Activated CD8-positive, alpha-beta memory T cell treated with anti-CD3 and anti-CD28 coated beads, Interleukin-2, amount 50 U/mL, for 1 hour (primary cell): ENCODE results near the gene MDK.

Source experiments
- DNase-seq: peaks from one replicate; pipeline ENCODE4 v3.0.0-alpha.2; 2020; ENCODE audit errors: extremely low read depth

The MDK gene

GRCh38 chr11:46402957-46403902, 21.8 kb downstream of the MDK start:
- no peak for DNase-seq

DNA sequence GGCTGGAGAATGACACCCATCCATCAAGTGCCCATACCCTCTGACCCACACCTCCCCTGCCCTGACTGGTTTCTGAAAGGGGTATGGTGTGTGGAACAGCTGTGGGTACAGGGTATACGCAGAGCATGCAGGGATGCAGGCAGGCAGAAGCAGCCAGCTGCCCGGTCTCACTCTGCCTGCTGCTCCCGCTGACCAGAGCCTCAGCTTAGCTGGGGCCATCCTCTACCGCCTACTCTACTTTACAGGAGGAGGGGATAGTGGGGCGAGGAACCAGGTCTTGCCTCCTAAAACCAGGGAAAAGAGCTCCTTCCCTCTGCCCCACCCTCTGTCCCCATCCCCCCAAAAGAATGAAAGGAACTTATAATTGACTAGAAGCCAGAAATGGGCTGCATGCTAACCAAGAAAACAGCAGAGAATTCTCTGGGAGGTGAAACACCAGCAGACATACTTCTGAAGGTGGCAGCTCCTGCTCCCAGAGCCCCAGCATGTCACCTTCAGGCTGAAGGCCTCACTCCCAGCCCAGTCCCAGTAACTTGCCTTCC, 23.1 kb downstream of the MDK start:
- no peak for DNase-seq

DNA sequence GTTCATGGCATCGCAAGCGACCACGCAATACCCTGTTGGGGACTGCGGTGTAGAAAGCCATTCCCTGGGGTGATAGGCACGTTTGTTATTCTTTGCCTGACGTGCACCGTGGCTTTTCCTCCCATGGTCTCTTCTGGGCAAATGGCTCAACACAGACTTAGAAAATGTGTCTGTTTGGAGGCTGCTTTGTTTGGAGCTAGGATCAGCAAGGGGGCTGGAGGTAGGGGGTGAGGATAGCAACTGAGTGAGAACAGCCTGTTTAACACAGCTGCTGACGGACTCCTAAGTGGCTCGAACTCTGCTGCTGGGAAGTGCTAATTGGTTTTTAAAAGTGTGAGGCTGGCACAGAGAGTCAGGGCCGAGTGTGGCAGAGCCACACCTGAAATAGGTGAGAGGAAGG, 26.2 kb downstream of the MDK start:
- DNase-seq = no peak

- no peak for DNase-seq
These were observed 27.0 kb downstream of the MDK start for GRCh38 chr11:46408407-46408986.

DNA sequence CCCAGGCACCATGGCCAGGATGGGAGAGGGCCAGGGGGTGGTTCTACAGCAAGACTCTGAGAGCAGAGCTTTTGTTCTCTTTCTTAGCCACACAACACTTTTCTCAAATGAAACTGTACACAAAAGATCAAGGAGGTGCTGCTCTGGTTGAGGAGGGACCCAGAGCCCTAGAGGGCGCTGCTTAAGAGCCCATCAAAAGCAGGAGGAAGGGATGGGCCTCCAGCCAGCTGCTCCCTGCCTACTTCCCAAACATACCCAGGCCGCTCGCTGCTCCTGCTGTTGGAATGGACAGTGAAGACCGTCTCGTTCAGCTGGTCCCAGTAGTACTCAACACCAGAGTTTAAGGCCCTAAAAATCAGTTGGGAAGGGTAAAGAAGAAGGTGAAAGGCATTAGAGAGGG, 28.6 kb downstream of the MDK start:
- no peak for DNase-seq

DNA sequence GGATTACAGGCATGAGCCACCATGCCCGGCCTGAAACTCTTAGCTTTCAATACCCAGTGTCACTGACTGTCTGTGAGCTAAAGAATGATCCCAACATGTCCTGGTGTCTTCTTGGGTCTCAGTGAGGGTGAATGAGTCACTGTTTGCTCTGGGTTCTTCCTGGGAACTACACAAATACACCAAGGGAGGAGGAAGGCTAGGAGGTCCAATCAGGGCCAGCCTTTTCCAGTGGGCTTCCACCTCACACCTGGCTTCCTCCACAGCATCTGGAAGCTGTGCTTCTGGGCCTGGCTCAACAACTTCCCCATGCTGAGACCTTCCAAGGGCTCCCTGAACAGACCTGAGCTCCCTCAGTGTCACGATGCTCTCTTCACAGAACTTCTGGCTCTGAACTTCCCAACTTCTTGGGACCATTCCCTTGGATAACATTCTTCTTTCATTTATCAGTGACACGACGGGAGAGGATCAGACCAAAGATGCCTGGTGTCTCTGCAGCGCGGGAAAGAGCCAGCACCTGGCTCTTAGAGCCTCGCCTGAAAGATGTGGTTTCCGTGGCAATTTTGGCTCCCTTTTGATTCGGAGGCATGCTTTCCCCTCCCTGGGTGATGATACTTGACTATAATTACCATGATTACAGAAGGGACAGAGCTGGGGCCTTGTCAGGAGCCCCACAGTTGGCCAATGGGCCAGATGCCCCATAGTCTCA, 32.4 kb downstream of the MDK start:
- no peak for DNase-seq

DNA sequence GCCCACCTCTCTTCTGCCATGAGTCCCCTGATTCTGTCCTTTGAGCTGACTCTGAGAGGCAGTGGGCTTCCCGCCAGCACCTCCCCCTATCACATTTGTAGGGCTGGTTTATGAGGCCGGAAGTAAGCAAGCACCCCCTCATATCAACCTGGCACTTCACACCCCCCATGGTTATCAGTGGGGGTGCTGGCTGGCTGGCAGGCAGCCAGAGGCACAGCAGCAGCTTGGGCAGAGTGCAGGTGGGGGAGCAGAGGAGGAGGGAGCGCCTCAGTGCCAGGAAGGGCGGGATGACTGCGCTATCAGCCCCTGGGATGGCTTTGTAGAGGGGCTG, 33.0 kb downstream of the MDK start:
- no peak for DNase-seq

DNA sequence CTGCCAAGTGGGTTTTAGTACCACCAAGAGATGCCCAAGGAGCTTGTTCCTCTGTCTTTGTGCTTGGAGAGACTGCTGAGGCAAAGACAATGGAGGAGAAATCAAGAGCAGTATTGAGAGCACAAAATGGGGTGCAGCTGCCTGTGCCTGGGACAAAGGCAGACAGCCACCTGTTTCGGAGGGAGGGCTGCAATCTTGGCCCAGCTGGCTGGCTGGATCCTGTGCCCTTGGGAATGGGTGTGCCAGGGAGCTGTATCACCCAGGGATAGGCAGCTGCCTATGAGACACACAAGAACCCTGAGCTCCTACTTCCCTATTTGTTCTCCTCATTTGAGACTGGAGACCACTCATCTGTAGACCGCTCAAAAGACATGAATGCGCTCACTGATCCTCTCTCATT, 33.4 kb downstream of the MDK start:
- no peak for DNase-seq

- no peak for DNase-seq
These were observed 36.2 kb downstream of the MDK start for GRCh38 chr11:46417711-46418110.

DNA sequence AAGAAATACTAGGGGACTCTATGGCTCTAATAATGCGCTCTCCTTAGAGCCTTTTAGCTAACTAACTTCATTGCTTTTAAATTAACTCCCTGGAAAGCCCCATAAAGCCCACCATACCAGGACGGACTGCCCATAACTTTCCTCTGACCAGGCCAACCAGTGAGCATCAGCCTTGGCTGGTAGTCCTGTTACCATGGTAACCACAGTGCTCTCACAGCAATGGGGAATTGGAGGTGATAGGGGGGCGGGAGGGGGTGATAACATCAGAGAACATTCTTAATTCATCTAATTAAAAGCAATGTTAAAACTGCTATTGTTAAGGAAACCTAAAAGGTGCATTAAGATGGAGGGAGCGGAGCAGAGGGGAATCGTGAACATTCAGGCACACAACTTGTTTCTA, 37.3 kb downstream of the MDK start:
- no peak for DNase-seq

DNA sequence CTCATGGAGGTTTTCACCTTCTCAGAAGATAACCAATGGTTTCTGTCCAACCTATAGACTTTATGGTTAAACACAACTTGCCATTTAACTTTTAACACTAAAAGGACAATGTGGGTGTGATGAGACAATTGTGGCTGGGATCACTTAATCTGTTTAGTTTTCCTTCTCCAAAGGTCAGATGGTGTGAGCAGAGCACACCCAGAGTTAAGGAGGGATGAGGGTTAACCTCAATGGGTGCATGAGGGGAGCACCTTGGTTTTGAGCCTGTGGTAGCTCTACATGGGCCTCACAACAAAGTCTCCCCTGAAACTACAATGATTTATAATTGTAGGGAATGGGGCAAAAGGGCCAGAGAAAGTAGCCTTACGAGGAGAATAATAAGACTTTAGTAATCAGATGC, 39.0 kb downstream of the MDK start:
- DNase-seq = no peak

GRCh38 chr11:46421257-46421880, 39.9 kb downstream of the MDK start:
- DNase-seq = no peak

GRCh38 chr11:46422588-46422987, 41.1 kb downstream of the MDK start:
- DNase-seq = no peak

DNA sequence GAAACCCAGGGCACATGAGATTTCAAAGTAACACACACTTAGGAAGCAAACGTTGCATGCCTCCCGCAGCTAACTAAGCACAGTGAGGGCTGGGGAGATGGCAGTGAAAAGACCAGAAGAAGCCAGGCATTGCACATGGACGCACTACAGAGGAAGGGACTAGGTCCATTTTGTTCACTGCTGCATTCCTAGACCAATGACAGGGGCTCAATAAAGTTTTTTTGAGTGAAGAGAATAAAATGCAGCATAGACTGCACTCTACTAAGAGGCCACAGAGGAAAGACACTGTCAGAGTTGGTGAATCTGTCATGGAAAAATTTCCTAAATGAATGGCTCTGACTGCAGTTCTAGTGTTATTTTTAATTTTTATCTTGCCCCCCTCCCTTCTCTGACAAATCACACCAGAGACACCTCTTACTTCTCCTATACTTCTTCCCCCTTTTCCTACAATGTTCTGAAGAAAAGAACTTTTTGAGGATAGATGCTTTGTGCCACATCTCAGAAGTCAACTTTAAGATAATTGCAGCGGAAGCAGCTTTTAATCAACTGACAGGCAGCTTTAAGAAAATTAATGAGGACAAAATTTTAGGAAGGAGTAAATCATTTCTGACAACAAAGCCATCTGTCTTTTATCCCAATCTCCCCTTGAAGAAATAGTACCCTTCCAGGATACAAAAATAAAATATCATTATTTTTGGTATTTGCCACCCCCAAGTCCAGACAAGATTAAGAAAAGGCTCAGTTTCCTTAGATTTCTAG, 44.9 kb downstream of the MDK start:
- no peak for DNase-seq

DNA sequence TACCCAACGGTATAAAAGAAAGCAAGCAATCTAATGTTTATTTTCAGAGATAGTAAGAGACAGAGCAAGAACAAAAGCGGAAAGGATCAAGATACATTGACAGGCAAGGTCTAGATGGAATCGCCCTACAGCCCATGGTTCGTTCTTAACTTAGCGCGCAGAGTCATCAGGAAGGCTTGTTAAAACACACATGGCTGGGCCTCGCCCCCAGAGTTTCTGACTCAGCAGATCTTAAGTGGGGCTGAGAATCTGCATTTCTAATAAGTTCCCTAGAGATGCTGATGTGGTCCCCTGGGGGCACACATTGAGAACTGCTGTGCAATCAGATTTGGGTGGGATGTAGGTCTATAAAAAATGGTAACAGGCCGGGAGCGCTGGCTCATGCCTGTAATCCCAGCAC, 45.9 kb downstream of the MDK start:
- no peak for DNase-seq

- DNase-seq = no peak
These were observed 48.2 kb downstream of the MDK start for GRCh38 chr11:46429717-46430116.

DNA sequence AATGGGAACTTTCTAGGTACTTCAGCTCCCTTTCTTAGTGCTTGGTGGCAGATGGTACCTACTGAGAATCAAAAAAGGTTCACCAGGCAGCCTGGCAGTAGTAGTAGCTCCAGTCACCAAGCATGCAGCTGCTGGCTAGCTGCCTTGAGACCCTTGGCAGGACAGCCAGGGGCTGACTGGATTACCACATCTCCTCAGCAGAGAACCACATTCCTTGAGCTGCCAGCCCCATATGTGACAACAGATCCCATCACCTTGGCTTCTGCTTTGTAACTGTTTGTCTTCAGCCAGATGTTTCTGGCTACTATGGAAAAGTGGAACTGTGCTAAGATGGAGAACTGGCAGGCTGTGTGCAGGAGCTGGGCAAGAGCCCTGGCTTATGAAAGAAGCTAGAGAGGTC, 49.7 kb downstream of the MDK start:
- no peak for DNase-seq
